CD4-positive, alpha-beta T cell treated with Interferon gamma for 1 hour (primary cell): ENCODE data around the gene MTURN.
"Not testable (repeated sequence)": the region's sequence is repeated elsewhere in the genome, so short reads cannot be mapped to it uniquely, and the experiment has no call there.

ENCODE experiments used
- DNase-seq: peaks from one replicate; pipeline ENCODE4 v3.0.0-alpha.2; 2020

Gene MTURN

DNA sequence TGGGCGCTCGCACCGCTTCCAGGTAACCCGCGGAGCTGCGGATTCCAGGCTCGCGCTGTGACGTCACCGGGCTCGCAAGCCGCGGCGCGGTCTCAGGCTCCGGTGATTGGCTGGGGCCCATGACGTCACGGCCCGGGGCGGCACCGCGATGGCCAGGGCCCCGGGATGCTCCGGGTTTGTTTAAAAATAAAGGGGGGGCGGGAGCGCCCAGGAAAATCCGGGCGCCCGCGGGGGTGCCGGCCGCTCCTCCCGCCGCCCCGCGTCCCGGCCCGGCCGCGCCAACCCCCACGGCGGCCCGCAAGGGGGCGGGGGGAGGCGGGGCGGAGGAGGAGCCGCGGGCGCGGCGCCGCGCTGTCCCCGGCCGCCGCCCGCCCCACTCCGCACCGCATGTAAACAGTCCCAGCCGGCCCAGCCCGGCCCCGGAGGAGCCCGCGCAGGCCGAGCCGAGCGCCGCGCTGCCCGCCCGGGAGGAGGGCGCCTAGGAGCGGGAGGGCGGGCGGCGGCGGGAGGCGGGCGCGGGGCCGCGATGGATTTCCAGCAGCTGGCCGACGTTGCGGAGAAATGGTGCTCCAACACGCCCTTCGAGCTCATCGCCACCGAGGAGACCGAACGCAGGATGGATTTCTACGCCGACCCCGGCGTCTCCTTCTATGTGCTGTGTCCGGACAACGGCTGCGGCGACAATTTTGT, at the start of gene MTURN:
MTURN (plus strand) TSS at position 376 of the 690 bp plus-strand sequence; CDS start at position 527, 151 bp downstream.
- DNase-seq, result peak; percentile 86

DNA sequence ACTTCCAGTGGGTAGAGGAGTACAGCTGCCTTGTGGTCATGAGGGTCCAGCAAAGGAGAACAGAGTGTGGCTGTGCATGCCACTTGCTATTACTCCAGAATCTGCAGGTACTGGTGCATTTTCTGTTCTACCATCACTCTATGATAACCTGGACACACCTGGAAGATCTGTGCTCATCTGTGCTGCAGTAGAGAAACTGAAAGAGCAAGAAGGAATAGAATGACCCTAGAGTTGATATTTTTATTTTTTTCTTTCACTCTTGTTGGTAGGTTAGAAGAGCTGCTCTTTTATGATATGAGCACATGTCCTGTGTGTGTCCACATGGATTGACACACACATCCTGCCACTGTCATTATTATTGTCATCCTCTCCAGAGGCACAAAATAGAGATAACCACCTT, 48.3 kb upstream of the MTURN start:
- no peak for DNase-seq

DNA sequence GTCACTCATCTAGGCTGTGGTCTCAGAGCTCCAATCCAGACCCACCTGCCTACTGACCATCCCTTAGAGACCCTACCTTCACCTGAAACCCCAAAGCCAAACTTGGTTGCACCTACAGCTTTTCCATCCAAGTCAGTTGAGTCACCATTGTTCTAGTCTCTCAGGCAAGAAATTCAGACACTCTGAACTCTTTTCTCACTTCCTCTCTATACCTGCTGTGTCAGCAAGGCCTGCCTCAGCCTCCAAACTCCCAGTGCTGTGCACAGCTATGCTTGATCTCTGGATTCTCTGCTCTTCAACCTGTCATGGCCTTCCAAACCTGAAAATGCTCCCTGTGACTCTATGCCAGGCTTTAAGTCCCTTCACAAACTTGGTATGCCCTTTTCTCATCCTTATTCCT, 47.4 kb upstream of the MTURN start:
- no peak for DNase-seq

DNA sequence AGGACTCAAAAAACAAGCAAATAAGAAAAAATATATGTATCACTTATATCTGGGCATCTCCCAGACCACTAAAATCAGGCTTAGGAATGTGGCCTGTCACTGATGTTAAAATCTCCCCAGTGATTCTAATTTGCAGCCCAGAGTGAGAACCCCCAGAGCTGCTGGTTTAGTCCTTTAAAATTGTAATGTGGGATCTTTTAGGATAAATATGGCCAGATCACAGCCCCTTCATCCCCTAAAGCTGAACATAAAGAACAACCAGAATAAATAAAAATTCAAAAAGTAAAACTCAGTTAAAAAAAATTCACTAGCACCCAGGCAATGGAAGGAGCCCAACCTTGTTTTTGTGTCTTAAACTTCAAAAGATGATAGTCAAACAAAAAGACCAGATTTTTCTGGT, 46.4 kb upstream of the MTURN start:
- no peak for DNase-seq

DNA sequence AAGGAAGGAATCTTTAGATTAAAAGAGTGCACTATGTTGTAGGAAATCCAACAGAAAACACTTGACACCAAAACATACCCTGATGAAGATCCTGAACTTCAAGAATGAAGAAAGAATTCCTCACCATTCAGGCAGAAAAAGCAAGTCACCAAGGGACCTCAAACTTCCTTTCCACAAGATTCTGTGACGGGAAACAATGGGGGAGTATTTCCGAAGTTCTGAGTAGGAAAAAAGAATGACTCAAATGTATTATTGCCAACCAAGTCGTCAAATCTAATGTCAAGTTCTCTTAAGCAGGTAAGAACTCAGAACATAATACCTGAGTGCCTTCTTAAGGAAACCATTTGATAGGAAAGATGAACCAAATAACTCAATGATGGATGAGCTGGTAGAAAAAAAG, 44.7 kb upstream of the MTURN start:
- no peak for DNase-seq

DNA sequence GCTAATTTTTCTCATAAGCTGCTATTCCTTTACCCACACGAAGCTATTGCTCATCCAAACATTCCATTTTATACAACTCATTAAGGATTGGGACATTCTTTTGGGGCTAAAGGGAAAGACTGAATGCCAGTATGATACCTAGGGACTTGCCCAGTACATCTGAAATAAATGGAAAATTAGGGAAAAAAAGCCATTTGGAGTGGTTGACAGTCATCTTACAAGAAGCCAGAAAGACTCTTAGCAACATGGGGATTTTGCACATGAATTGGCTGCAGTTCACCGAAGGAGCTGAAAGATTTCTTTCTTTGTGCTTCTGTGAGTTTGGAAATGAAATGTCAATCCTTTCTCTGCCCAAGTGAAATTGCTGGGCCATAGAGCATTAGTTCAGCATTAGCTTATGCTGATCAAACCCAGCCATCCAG, 43.3 kb upstream of the MTURN start:
- no peak for DNase-seq

DNA sequence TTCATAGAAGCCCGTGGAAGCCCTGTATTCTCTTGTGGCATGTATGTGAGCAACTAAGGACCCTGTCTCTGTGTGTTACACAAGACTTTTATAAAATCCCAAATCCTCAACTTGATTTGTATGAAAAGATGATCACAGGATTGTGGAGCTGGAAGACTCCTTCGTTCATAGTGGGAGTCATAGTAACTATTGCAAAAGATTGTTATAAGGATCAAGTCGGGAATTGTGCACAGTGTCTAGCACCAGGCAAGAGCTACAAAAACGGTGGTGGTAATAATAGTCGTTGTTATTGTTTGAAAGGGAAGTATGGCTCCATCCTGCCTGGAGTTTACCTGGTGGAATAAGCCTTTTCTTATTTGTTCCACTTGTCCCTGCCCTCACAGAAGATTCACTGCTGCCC, 42.8 kb upstream of the MTURN start:
- no peak for DNase-seq

DNA sequence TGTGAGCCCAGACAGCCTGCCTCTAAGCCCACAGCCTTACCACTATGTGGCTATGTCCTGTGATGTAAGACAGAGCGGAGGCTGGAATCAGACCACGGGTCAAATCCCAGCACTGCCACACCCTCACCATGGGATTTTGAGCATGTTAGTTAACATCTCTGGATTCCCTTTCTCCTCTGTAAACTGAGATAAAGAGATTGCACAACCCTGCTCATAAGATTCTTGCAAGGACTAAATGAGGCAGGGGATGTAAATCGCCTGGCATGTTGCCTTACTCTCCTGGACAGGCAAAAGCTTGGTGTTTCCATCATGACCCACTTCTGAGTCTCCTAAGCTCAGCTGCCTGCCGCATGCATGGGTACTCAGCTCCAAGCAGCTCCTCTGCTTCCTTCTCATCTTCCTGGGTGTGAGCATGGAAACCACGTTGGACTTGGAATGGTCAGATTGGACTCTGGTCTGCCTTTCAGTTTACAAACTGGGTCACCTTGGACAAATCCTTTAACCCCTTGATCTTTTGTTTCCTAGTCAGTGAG, 41.3 kb upstream of the MTURN start:
- DNase-seq, result no peak

DNA sequence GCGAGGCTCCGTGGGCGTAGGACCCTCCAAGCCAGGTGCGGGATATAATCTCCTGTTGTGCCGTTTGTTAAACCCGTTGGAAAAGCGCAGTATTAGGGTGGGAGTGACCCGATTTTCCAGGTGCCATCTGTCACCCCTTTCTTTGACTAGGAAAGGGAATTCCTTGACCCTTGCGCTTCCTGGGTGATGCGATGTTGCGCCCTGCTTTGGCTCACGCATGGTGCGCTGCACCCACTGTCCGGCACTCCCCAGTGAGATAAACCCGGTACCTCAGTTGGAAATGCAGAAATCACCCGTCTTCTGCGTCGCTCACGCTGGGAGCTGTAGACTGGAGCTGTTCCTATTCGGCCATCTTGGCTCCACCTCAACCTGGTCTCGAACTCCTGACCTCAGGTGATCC, 36.2 kb upstream of the MTURN start:
- DNase-seq, result not testable (repeated sequence)

DNA sequence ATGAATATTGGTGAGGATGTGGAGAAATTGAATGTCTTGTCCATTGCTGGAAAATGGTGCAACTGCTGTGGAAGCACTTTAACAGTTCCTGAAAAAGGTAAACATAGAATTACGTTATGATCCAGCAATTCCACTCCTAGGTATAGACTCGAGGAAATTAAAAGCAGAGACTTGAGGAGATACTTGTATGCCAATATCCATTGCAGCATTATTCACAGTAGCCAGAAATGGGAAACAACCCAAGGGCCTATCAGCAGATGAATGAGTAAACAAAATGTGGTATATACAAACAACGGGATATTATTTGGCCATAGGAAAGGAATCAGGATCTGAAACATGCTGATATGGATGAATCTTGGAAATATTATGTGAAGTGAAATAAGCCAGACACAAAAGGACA, 32.5 kb upstream of the MTURN start:
- no peak for DNase-seq

DNA sequence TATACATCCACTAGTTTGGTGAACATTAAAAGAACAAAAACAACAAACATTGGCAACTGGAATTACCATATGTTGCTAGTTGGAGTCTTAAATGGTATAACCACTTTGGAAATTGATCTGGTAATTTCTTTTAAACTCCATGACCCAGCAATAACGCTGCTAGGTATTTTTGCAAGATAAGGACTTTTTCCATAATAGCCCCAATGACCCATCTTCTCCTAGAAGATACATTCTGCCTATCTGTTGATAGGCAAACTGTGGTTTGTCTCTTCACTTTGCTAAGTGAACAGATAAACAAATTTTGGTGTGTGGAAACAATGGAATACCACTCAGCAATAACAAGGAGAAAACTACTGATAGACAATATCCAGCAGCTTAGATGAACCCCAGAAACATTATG, 30.6 kb upstream of the MTURN start:
- no peak for DNase-seq

DNA sequence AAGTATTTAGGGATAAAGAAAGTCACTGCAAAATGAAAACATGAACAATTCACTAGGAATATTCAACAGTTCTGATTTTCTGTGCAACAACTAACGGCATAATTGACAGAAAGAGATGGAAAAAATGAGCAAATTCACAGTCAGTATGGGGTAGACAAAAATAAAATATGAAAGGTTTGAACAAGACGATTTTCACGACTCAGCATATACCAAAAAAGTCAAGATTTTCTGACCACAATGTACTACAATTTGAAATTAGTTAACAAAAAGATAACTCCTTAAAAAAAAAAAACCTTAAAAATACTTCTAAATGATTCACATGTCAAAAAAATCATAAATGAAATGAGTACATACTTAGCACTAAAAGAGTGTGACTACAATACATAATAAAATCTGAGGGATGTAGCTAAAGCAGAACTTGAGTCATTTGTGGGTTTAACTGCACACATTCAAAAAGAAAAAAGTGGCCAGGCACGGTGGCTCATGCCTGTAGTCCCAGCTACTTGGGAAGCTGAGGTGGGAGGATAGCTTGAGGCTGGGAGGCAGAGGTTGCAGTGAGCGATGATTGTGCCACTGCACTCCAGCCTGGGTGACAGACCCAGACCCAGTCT, 22.6 kb upstream of the MTURN start:
- DNase-seq, result no peak

DNA sequence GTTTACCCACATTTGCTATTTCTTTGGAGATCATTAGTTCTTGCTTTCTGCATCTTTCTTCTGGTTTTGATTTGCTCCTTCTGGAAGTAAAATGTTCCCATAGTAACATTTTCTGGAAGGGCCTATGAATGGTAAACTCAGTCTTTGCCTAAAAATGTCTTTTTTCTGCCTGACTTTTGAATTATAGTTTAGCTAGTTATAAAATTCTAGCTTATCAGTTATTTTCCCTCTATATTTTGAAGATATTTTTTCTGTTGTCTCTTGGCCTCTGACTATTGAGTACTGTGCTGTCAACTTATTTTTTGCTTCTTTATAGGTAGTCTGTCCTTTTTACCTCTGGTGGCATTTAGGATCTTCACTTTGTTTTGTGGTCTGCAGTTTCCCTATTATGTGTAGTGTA, 21.6 kb upstream of the MTURN start:
- no peak for DNase-seq

DNA sequence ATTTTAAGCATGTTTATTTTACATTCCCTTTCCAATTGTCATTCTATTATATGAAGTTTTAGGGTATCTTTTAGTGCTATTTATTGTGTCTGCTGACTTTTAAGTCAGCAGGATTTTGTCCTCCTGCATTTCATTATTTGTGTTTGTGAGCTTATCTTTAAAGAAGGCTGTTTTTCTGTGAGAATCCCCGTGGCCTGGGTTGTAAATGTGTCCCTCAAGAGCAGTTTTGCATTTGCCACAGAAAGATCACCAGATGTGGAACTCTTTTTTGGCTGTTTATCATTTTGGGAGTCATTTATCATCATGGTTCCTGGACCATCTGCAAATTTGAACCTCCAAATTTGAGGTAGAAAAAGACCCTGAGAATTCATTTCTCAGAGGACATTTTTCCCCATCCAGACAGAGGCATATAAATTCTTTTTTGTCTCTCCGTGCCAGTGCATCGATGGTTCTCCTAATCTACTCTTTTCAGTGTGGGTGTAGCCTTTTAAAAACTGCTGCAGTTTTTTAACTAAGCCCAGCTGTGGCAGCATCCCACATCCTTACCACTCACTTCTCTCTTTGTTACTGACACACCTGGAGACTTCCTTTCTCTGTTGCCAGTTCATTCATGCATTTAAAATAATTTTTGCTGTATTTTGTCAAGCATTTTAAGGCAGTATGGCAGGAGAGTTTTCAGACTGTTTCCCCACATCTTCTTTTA, 20.1 kb upstream of the MTURN start:
- no peak for DNase-seq

DNA sequence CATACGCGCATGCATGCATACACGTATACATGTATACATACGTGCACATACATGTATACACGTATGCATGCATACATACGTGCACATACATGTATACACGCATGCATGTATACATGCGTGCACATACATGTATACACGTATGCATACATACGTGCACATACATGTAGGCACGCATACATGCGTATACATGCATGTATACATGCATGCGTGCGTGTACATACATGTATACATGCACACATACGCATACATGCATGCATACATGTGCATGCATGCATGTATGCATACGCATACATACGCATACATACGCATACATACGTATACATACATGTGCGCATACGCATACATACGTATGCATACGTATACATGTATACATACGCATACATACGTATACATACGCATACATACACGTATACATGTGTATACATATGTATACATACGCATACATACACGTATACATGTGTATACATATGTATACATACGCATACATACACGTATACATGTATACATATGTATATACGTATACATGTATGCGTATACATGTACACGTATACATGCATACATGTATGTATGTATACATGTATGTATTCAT, 19.0 kb upstream of the MTURN start:
- no peak for DNase-seq

DNA sequence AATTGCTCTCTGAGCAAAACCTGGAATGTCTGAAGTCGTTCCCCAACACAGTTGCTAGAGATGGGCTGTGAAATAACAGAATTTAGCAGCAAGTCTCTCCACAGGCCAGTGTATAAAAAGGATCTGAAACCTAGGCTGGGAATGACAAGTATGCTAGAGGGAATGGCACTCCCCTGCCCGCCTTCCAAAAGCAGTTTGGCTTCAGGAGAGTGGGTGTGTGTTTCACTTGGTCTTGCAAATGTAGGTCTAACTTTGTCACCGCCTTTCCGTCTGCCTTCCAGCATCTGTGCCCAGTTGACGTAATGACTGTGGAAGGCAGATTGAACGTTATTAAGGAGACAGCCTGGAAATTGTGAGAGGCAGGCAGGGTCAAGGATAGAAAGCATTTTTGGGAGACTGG, 18.0 kb upstream of the MTURN start:
- no peak for DNase-seq

DNA sequence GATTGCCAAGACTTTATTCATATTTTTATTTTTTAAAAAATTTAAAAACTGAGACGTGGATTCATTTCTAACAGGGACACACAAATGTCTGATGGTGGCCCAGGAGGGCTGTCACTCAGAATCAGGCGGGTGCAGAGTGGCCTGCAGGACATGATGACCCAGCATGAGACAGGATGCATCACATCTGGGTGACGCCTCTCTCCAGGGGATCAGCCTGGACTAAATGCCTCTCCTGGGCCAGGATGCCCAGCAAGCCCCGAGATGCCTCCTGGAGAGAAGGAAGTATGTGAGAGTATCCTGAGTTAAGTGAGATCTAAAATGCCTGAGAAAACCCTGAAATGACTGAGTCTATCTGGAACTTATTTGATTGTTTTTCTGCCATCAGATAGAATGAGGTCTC, 16.9 kb upstream of the MTURN start:
- DNase-seq, result no peak

DNA sequence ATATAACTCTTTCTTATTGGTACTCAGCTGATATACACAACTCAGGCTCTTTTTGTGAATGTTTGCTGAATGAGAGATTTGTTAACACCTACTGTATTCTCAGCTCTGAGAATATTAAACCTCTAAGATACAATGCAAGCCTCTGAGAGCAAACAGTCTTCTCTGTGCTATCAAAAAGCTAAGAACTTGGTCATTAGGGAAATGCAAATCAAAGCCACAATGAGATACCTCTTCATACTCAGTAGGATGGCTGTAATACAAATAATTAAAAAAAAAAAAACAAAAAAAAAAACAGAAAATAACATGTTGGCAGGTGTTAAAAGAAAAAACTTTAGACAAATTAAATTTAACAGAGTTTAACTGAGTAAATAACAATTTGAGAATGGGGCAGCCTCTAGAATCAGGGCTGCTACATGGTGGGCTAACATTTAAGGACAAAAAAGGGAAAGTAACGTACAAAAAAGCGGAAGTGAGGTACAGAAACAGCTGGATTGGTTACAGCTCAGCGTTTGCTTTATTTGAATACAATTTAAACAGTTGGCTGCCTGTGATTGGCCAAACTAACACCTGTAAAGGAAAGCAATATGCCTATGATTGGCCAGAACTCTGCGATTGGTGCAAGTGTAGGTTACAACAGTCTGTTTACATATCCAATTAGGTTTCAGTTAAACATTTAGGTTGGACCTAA, 14.8 kb upstream of the MTURN start:
- no peak for DNase-seq

DNA sequence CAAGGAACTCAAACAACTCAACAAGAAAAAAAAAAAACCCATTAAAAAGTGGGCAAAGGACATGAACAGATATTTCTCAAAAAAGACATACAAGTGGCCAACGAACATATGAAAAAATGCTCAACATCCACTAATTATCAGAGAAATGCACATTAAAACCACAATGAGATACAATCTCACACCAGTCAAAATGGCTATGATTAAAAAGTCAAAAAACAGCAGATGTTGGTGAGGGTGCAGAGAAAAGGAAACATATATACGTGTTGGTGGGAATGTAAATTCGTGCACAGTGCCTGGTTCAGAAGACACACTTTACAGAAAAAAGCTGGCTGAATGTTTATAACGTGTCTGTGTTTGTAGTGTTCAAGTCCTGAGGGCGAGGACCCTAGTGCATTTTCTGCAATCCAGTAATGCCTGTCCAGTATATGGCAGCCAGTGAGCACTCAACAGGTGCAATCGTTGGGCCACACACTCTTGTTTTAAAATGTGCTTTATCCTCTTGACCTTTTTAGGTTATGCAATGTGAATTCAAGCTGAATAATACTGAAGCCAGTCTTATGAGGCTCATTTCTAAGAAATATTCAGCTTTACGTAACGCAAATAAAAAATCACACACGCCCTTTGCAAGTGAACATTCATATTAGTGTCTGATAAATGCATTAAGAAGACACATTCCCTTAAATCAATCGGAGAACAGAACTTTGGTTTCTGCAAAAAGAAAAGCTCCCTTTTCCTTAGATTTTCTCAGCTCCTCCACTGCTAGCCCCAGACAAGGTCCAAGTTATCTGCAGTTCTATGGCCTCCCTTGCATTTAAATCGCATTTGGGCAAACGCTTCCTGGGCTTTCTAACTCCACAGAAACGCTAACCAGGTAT, 813 bp upstream of the MTURN start:
- DNase-seq, result no peak

DNA sequence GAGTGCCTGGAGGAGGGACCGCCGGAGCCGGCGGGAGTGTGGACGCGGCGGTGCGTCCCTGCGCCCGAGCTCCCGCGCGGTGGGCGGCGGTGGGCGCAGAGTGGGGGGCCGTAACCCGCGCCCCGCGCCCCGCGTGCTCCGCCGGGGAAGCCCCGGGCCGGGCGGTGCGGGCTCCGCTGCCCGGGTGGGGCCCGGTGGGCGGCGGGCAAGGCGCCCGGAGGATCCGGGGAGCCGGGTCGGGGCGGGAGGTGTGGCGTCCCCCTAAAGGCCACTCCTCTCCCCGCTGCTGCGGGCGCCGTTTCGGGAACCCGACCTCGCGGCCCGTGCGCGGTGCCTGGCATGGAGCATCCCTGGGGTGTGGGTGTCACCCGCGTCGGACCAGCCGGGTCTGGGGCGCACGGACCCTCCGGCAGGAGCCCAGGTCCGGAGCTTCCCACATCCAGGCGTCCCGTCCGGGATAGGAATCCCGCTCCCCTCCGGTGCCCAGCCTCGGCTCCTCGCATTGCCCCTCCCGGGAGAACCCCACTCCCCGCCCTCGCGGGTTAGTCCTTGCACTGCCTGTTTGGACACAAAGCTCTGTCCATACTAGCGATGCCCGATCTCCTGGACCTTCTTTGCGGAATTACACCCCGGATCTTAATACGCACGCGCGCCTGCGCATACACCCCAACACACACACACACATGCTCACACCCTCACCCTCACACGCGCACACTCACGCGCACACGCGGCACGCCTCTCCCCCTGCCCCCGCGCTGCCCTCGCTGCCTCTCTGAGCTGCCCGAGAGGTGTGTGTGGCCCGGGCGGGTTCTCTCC, 723 bp downstream of the MTURN start:
- DNase-seq, result peak; percentile 71

DNA sequence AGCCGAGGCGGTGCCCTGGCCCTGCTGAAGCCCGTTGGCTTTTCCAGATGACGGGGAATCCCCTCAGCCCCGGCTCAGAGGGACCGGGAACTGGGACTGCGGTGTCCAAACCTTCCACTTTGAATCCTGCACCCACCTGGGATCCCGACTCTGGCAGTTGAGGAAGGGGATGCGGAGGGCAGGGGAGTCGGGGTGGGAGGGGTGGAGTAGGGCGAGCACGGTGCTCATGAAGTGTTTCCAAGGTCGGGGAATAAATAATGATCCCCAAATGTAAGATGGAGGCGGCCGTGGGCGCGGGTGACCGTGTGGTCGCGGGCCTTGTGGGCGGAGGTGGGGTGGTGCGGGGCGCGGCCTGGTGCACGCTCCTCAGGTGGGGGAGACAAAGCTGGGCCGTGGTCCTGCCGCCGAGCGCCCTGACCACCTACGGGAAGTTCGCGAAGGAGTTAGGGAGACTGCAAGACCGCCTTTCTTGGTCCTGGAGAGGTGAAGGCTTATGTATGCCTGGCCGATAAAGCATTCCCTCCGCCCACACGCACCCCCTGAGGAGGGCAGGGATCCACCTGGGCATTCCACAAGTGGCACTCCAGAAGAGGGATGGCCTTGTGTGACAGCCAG, 1.4 kb downstream of the MTURN start:
- DNase-seq, result no peak
